ENCODE measurements around the gene NFATC4.
A peak's percentile ranks its signal among the peaks of the same experiment; 100 is the strongest.

Gene NFATC4

DNA sequence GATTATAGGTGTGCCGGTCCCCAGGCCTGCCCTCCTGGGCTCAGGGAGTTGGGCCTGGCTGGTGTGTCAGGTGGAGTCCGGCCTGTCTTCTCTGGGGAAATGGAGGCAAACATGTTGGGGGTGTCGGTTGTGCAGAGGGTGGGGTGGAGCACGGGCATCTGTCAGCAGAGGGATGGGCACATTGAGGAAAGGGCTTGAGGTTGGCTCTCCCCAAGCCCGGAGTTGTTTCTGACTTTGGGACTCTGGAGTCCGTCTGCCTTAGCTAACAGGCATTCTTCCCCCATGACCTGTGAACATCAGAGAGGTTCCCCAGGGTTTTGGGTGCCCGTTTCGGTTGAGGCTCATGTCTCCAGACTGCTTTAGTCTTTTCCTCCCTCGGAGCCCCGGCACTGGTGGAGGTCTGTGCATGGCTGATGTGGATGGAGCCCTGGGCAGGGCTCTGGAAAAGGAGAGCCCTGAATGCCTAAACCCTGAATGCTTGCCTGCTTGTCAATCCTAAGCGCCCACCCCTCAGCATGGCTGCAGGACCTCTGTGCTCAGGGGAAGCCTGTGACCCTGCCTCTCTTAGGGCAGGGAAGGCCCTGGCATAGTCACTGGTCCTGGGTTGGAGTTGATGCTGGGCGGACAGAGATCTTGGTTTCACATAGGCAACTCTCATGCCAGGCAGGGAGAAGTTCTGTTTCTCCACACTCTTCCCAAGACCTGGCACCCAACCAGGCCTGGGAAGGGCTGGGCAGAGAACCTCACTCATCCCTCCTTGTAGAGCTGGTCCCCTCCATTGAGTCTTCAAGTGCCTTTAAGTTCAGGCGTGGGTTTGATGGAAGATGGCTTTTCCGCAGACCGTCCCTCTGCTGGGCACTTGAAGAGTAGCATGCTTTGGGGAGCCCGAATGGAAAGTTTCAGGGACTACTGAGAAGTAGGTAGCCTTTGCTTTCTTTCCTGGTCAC lies 43.7 kb downstream of the NFATC4 start:
- no peak for DNase-seq

DNA sequence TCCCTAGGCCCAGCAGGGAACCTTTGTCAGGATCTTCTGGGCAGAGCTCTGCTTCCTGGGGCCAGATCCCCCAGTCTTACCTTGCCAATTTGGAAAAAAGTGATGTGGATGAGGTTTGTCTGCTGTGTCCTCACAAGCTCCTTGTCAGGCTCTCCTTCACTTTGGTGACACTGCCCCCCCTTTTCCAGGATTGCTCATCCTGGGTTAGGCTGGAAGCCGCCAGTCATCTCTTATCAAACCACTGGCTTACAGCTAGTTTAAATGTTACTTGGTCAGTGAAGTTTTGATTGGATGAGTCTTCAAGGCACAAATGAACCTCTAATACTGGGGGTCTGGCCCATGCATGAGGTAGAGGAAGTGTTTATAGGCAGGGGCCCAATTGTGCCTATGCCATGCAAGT lies 46.1 kb downstream of the NFATC4 start:
- no peak for DNase-seq

DNA sequence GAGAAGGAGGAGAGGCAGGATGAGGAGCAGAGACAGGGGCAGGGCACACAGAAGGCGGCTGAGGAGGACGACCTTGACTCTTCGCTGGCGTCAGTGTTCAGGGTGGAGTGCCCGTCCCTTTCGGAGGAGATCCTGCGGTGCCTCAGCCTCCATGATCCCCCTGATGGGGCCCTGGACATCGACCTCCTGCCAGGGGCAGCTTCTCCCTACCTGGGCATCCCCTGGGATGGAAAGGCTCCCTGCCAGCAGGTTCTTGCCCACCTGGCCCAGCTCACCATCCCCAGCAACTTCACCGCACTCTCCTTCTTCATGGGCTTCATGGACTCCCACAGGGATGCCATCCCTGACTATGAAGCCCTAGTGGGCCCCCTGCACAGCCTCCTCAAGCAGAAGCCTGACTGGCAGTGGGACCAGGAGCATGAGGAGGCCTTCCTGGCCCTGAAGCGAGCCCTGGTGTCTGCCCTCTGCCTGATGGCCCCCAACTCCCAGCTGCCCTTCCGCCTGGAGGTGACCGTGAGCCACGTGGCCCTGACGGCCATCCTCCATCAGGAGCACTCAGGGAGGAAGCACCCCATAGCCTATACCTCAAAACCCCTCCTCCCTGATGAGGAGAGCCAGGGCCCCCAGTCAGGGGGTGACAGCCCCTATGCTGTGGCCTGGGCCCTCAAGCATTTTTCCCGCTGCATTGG lies 46.9 kb downstream of the NFATC4 start:
- no peak for DNase-seq

DNA sequence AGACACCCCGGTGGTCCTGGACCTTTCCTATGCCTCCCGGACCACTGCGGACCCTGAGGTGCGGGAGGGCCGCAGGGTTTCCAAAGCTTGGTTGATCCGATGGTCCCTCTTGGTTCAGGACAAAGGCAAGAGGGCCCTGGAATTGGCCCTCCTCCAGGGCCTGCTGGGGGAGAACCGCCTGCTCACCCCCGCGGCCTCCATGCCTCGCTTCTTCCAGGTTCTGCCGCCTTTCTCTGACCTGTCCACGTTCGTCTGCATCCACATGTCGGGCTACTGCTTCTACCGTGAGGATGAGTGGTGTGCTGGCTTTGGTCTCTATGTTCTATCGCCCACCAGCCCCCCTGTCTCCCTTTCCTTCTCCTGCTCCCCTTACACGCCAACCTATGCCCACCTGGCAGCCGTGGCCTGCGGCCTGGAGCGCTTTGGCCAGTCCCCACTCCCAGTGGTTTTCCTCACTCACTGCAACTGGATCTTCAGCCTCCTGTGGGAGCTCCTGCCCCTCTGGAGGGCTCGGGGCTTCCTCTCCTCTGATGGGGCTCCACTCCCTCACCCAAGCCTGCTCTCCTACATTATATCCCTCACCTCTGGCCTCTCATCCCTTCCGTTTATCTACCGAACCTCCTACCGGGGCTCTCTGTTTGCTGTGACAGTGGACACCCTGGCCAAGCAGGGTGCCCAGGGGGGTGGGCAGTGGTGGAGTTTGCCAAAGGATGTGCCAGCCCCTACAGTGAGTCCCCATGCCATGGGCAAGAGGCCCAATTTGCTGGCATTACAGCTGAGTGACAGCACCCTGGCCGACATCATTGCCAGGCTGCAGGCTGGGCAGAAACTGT lies 47.7 kb downstream of the NFATC4 start:
- no peak for DNase-seq

DNA sequence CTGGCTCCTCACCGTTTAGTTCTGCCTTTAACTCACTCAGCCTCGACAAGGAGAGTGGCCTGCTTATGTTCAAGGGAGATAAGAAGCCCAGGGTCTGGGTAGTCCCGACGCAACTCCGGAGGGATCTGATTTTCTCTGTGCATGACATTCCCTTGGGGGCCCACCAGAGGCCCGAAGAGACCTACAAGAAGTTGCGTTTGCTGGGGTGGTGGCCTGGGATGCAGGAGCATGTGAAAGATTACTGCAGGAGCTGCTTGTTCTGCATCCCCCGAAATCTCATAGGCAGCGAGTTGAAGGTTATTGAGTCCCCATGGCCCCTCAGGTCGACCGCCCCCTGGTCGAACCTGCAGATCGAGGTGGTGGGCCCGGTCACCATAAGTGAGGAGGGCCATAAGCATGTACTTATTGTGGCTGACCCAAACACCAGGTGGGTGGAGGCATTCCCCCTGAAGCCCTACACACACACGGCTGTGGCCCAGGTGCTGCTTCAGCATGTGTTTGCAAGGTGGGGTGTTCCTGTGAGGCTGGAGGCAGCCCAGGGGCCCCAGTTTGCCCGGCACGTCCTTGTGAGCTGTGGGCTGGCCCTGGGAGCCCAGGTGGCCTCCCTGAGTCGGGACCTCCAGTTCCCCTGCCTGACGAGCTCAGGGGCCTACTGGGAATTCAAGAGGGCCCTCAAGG lies 48.4 kb downstream of the NFATC4 start:
- no peak for DNase-seq

DNA sequence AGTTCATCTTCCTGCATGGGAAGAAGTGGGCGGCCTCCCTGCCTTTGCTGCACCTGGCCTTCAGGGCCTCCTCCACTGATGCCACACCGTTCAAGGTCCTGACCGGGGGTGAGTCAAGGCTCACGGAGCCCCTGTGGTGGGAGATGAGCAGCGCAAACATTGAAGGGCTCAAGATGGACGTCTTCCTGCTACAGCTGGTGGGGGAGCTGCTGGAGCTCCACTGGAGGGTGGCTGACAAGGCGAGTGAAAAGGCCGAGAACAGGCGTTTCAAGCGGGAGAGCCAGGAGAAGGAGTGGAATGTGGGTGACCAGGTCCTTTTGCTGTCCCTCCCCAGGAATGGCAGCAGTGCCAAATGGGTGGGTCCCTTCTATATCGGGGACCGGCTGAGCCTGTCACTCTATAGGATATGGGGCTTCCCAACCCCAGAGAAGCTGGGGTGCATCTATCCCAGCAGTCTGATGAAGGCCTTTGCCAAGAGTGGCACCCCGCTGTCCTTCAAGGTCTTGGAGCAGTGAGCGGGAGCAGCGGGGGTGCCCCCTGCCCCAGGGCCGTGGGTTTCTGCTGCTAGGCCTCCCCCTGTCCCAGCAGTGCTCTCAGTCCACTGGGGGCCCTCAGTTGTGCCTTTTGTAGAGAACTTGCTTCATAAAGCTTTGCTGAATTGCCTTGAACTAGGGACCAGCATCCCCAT lies 49.1 kb downstream of the NFATC4 start:
- DNase-seq: no peak

DNA sequence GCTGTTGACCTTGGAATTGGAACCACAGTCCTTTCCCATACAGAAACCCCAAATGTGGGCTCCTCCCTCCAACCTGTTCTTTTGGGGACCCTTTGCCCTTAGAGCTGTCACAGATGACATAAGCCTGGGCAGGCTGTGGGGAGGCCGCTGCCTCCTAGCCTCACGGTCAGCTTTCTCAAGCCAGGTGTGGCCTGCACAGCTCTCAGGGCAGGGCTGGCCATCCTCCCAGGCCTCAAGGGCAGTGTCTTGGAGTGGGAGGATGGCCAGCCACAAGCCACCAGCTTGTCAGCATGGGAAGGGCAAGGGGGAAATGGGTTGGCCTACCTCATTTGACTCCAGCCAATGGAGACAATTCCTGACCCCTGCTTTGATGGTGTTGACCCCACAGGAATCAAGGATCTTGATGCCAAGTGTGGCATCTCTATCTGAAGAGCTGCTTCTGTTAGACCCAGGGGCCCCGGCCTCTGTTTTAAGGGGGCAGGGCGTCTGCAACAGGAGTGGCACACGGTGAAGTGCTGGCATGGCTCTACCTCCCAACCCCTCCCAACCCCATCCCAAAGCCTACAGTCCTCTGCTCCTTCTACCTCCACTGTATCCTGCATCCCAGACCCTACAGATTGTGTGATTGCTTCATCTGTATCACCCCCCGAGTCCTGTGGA lies 50.0 kb downstream of the NFATC4 start:
- no peak for DNase-seq

DNA sequence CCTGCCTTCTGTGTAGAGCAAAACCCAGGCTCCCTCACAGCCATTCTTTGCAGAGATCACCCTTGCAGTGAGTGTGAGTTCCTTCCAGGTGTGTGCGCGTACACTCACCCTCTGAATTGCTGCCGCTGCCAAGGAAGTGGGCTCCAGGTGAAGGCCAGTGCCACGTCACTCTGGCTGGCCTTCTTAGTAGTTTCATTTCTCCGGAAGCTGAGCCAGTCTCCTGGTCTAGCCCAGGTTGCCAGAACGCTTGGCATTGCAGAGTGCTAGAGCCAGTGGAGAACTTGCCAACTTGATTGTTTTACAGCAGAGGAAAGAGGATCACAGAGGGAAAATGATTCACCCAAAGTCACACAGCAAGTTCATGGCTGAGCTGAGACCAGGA lies 50.5 kb downstream of the NFATC4 start:
- DNase-seq: no peak

DNA sequence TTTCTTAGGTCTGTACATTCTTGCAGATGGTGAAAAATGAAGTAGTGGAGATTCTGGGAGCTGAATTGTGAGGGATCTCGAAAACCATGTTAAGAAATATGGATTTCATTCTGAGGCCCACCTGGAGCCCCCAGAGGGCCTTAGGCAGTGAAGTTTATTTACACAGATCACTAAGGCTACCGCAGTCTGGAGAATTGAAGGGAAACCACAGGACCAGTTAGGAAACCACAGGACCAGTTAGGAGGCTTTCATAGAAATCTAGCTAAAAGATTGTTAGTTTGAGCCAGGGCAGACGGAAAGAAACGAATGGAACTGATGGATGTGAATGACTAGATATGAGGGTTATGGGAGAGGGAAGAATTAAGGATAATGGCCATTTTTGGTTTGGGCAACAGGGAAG lies 54.3 kb downstream of the NFATC4 start:
- DNase-seq: no peak

DNA sequence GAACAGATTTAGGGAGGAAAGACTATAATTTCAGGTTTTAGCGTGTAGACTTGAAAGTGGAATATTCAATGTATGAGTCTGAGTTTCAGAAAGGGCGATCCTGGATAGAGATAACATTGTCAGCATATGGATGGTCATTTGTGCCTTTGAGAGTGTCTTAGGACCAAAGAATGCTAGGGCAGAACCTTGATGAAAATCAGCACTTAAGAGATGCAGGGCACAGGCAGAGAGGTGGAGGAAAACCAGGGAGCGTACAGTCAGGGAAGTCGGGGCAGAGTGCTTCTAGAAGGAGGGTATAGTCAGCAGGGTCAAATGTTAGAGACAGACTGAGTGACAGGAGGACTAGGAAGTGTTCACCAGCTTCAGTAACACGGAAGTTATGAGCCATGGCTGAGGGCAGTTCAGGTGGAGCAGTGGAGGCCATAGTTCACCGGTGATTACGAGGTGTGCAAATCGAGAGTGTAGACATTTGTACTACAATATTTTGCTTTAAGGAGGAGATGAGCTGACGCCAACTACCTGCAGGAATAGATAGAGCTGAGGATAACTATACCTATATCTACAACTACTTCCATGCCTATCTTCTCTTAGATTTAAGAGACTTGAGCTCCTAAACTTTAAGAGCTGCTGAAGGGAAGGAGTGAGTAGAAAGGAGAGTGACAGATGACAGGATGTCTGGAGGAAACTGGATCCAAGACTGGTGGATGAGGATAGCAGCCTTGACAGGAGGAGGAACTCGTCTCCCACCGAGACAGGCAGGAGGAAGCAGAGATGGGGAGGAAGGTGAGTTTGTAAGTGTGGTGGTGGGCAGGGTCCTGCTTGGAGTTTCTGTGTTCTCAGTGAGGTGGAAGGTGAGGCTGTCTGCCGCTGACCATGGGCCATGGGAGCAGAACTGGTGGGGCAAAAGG lies 55.0 kb downstream of the NFATC4 start:
- no peak for DNase-seq

DNA sequence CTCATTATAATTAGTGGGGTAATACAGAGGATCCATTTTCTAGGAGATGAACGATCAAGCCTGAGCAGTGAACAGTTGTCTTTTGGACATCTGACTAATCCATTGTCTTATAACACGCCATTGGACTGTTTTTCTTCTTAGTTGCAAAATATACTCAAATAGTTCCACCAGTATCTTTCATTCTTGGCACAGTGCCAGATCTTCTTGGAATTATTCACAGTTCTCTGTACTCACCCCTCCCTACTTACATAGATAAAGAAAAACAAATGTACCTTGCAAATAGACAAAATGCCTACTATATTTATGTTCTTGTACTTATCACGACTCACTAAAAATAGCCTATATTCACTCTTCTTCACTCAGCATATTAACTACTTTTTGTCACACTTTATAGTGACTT lies 57.7 kb downstream of the NFATC4 start:
- peak; percentile 23 for DNase-seq

DNA sequence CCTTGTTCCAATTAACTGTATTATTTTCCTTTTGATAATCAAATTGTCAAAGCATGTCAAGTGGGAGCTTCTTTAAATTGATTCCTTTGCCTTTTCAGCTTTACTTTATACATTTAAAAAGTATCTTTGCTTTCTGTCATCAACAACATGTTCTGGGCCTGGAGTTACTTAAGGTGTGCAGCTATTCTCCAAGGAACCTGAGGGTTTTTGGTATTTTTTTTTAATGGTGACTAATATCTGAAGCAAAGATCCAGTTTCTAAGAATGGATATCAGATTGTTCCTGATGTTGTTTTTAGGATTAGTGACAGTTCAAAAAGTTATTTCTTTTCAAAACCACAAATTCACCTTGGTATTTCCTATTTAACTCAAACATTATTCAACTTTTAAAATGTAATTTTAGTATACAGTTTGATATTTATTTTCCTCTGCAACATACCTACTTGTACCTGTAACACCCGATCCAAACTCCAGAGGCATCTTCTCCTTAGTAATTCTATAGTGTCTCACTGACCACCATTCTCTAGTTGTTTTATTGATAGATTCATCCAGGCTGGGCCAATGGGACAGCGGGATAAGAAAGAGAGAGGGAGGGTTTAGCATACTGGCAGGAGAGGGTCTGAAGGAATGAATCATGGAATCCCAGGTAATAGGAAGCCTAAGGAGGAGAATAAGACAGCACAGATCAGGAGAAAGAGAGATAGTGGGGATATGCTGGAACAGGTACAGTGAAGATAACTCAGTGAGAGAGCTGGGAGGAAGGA lies 58.3 kb downstream of the NFATC4 start:
- DNase-seq: no peak

DNA sequence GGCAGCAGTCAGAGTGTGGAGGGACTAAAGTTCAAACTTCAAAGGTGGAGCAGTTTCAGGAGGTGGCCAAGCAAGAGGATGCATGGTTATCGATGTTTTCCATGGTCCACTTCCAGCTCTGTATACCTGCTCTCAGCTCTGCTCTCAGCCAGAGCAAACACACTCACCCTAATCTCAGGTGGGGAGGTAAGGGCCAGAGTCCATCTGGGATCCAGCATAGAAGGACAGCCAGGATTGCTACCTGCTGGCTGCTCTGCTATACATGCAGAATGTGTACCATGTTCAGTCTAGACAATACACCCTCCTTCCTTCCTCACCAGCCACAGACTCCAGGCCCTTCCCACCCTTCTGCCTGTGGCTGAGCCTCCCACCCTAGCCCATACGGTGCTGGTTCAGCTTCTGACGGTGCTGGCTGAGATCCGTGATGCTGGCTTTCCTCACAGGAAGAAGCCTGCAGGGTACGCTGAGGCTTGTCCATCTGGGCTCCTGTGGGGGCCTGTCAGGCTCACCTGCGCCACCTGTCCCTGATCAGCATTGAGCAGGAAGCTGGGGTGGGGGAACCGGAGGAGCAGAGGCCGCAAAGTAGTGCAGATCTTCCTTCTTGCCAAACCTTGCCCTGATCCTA lies 59.0 kb downstream of the NFATC4 start:
- peak; percentile 41 for DNase-seq

DNA sequence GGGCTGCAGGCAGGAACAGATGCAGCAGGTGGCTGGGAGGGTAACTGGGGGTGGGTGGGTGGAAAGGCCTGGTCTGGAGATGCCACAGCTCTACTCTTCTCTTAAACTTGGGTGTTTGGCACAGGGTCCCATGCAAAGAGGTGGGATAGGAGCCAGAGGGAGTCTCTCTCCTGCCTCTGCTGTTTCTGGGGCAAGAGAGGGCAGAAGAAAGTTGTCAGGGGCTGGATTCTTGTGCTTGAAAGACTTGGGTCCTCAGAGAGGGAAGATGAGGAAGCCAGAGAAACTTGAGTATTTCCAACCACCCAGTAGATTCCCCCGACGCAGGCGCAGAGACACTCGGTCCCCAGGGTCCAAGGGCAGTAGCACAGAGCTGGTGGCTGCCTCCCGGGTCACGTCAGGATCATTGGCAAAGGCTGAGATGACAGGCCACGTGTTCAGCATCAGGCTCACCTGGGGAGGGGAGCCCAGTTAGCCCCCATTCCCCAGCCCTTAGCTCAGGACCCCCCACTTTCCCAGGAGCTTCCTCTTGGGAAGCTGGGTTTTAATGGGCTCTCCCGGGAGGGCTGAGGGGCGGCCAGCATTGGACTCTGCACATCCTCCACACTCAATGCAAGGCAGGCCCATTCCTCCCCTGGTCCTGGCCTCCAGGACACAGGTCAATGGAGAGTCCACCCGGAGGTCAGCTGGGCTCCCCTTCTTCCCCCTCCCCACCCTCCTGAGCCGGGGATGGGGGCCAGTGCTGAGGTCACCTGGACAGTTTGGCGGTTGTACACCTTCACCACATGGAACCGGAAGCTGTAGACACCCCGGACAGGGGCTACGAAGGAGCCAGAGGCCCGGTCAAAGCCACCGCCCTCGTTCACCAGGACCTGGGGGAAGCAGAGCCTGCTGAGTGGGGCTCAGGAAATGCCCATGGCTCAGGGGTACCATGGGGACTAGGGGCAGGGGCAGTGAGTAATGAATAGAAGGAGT lies 59.8 kb downstream of the NFATC4 start:
- no peak for DNase-seq

DNA sequence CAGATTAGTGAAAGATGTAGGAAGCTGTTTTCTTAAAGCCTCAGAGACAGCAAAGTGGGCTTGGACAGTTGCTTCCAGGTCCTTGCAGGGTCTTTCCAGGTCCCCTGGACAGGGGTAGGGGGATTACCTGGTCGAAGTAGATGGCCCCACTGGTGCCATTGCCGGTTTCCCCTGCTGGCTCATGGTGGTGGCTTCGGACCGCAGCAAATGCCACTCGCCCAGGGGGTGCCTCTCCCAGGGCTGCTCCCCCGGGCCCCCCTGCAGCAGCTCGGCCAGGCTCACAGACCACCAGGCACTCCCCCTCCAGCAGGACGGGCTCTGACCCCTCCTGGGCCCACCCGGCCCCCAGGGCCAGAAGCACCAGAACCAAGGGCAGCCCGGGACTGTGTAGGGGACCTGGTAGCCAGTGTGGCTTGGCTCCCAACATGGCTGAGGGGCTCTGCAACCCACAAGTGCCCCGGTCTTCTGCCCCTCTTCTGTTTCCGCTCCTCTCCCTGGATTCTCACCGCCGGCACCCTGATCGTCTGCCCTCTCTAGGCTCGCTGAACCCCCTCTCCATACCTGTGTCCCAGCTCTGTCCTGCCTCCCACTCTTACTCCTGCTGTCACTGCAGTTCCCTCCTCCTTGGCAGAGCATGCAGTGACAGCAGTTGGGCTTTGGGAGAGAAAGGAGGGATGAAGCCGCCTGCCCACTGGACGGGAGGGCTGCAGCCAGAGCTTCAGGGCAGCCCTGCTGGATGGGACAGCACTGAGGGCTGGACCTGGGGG lies 60.8 kb downstream of the NFATC4 start:
- no peak for DNase-seq
